Upper lobe of right lung (tissue), 1 donor: ENCODE data around the gene C6orf47. TPM values are rescaled to one million over a fixed set of nuclear protein-coding genes. Genes with fewer than 3 reads are reported as not detected.

Experiments
- ATAC-seq: fragments of 200-7000 bp; cut with Tn5 transposase; one replicate; pipeline ENCODE4 v1.9.1; 2020; ENCODE audit warnings: mild to moderate bottlenecking, moderate library complexity
- DNase-seq: peaks from one replicate; pipeline ENCODE4 v3.0.0-alpha.2; 2020
- H3K27ac ChIP-seq: fragments of 200-600 bp; one replicate; pipeline ENCODE4 v1.8.0; 2022
- H3K27me3 ChIP-seq: fragments of 200-600 bp; one replicate; pipeline ENCODE4 v1.8.0; 2022; ENCODE audit warnings: mild to moderate bottlenecking
- H3K36me3 ChIP-seq: fragments of 200-600 bp; one replicate; pipeline ENCODE4 v1.8.0; 2022
- H3K4me1 ChIP-seq: fragments of 200-600 bp; one replicate; pipeline ENCODE4 v1.8.0; 2022
- H3K4me3 ChIP-seq: fragments of 200-600 bp; one replicate; pipeline ENCODE4 v1.8.0; 2022; ENCODE audit warnings: mild to moderate bottlenecking
- H3K9me3 ChIP-seq: fragments of 200-600 bp; one replicate; pipeline ENCODE4 v1.8.0; 2022
- intact Hi-C: fragments of 100-400 bp; cut with DNase I; formaldehyde crosslinking; loops from one replicate; pipeline ENCODE4 v1.11.0; 2022
- total RNA-seq: library from RNA; stranded (reverse); fragmentation: NEBNext Ultra II Directional; extraction: Animal tissue kit (Norgen Biotek cat#: 25700); gene quantifications from one replicate; pipeline ENCODE4 v1.2.1, GENCODE V29; 2021
- TF ChIP-seq, protein P1 (sequence below): fragments of 200-600 bp; IDR thresholded peaks from one replicate; pipeline ENCODE4 v1.8.0; 2022; ENCODE audit warnings: antibody characterized with exemption
- donor health status: DM: no; HTN: yes; CAD: no; lungs with severe emphysema.

Gene C6orf47
- total RNA-seq, 1 donor from 2014 or later: 25.6 TPM

- ATAC-seq (no peak), DNase-seq (no peak)
- H3K4me1 ChIP-seq: no peaks in the 10 kb centered on the region
- TF ChIP-seq, protein P1, sequence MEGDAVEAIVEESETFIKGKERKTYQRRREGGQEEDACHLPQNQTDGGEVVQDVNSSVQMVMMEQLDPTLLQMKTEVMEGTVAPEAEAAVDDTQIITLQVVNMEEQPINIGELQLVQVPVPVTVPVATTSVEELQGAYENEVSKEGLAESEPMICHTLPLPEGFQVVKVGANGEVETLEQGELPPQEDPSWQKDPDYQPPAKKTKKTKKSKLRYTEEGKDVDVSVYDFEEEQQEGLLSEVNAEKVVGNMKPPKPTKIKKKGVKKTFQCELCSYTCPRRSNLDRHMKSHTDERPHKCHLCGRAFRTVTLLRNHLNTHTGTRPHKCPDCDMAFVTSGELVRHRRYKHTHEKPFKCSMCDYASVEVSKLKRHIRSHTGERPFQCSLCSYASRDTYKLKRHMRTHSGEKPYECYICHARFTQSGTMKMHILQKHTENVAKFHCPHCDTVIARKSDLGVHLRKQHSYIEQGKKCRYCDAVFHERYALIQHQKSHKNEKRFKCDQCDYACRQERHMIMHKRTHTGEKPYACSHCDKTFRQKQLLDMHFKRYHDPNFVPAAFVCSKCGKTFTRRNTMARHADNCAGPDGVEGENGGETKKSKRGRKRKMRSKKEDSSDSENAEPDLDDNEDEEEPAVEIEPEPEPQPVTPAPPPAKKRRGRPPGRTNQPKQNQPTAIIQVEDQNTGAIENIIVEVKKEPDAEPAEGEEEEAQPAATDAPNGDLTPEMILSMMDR: no peak
- no peak overlapping the region for H3K27ac ChIP-seq
- no peaks in the 10 kb centered on the region for H3K27me3 ChIP-seq
- H3K9me3 ChIP-seq: no peaks in the 10 kb centered on the region
- peaks cover 98% of the 10 kb centered on the region for H3K36me3 ChIP-seq
- no peak overlapping the region for H3K4me3 ChIP-seq
- intact Hi-C loops: no loop called here
Measured at GRCh38 chr6:31639043-31639442, 21.5 kb downstream of the C6orf47 start.

DNA sequence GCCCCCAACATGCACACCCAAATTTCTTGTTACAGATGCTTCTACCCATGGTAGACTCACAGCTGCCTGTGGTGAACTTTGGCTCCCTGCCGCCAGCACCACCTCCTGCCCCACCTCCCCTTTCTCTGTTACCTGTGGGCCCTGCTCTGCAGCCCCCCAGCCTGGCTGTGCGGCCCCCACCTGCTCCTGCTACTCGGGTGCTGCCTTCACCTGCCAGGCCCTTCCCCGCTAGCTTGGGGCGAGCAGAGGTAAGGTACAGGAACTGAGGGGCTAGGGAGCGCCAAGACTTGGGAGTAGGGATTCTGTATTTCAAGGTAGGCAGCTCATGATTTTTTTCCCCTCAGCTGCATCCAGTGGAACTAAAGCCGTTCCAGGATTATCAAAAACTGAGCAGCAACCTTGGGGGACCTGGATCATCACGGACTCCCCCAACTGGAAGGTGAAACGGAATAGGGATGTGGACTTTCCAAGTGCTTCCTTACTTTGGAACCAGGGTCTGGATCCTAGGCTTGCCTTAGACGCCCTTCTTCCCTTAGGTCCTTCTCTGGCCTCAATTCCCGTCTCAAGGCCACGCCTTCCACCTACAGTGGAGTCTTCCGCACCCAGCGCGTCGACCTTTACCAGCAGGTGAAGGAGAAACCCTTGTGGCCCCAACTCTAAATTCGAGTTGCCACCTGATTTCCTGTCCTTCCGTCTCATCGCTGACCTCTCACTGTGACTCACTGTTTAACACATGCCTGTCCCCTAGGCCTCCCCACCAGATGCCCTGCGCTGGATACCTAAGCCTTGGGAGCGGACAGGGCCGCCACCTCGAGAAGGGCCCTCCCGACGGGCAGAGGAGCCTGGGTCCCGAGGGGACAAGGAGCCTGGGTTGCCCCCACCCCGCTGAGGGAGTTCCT lies 23.6 kb downstream of the C6orf47 start:
- intact Hi-C loops: no loop called here
- H3K36me3 ChIP-seq: peaks cover 98% of the 10 kb centered on the region
- TF ChIP-seq, protein P1: no peak
- H3K27me3 ChIP-seq: no peaks in the 10 kb centered on the region
- ATAC-seq: peak; percentile 7
- H3K27ac ChIP-seq: no peak overlapping the region
- H3K9me3 ChIP-seq: no peaks in the 10 kb centered on the region
- no peak for DNase-seq
- no peak overlapping the region for H3K4me3 ChIP-seq
- no peaks in the 10 kb centered on the region for H3K4me1 ChIP-seq

GRCh38 chr6:31634969-31635575 lies 25.5 kb downstream of the C6orf47 start:
- peaks cover 98% of the 10 kb centered on the region for H3K36me3 ChIP-seq
- intact Hi-C loops: no loop called here
- H3K4me3 ChIP-seq: no peak overlapping the region
- ATAC-seq: no peak
- H3K4me1 ChIP-seq: no peaks in the 10 kb centered on the region
- DNase-seq: no peak
- H3K27me3 ChIP-seq: no peaks in the 10 kb centered on the region
- H3K27ac ChIP-seq: no peak overlapping the region
- H3K9me3 ChIP-seq: no peaks in the 10 kb centered on the region
- TF ChIP-seq, protein P1: no peak

DNA sequence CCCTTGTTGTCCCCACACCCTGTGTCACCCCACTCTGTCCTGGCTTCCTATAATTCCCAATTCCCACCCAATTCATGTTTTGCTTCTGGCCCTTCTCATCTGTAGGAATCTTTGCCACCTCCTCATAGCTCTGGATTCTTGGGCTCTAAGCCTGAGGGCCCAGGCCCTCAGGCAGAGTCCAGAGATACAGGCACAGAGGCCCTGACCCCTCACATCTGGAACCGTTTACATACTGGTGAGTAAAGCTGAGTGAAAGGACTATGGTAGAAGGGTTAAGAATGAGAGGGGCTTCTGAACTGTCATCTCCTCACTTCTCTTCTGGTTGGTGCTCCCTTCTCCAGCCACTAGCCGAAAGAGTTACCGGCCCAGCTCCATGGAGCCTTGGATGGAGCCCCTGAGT lies 26.4 kb downstream of the C6orf47 start:
- H3K27me3 ChIP-seq: no peaks in the 10 kb centered on the region
- TF ChIP-seq, protein P1: no peak
- no peaks in the 10 kb centered on the region for H3K4me1 ChIP-seq
- intact Hi-C loops: no loop called here
- peaks cover 97% of the 10 kb centered on the region for H3K36me3 ChIP-seq
- no peaks in the 10 kb centered on the region for H3K9me3 ChIP-seq
- H3K27ac ChIP-seq: no peak overlapping the region
- no peak for DNase-seq
- ATAC-seq: no peak
- H3K4me3 ChIP-seq: no peak overlapping the region

DNA sequence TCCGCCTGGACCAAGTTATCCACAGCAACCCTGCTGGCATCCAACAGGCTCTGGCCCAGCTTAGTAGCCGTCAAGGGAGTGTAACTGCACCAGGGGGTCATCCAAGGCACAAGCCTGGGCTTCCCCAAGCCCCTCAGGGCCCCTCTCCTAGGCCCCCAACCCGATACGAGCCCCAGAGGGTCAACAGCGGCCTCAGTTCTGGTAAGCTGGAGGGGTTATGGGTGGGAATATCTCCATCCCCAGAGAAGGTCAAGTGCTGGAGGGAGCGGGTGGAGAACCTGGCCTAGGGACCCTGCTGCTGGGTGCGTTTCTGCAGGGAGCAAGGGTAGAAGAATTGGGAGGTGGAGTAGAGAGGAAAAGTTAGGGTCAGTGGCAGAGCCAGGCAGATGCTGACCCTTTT lies 27.1 kb downstream of the C6orf47 start:
- ATAC-seq (no peak), DNase-seq (no peak)
- Histone ChIP-seq H3K27me3 (no peaks in the 10 kb centered on the region), H3K27ac (no peak overlapping the region), H3K36me3 (peaks cover 98% of the 10 kb centered on the region), H3K4me3 (no peak overlapping the region), H3K4me1 (no peaks in the 10 kb centered on the region), H3K9me3 (no peaks in the 10 kb centered on the region)
- intact Hi-C loops: no loop called here
- TF ChIP-seq, protein P1: no peak
